GM12878 (cell line): ENCODE data around the gene RANBP3. TPM values are rescaled to one million over a fixed set of nuclear protein-coding genes. Genes with fewer than 3 reads are reported as not detected.

Experiments
- ATAC-seq: fragments of 200-7000 bp; cut with Tn5 transposase; 3 replicates; pipeline ENCODE4 v1.9.1; 2020; ENCODE audit warnings: mild to moderate bottlenecking, moderate library complexity
- BruUV-seq: library from RNA; stranded (reverse); fragments of 400-500 nt; replicated peaks from 2 replicates; lab custom pipeline; 2021; lab: Mats Ljungman, UMichigan
- CTCF ChIA-PET: fragments of 300-600 bp; sonication (Branson Sonifier 250); formaldehyde crosslinking; extraction: SDS; loops from one replicate; lab custom pipeline; 2021; ENCODE audit warnings: inconsistent platforms; lab: Yijun Ruan, JAX
- POLR2A ChIA-PET: fragments of 350-600 bp; formaldehyde crosslinking; extraction: SDS; loops from one replicate; lab custom pipeline; 2021; ENCODE audit warnings: inconsistent platforms; lab: Charles Lee
- RAD21 ChIA-PET: fragments of 300-600 bp; sonication (Branson Sonifier 250); formaldehyde crosslinking; loops from one replicate; lab custom pipeline; 2023; ENCODE audit warnings: antibody characterized with exemption; ENCODE audit not compliant: unreplicated experiment; lab: Charles Lee
- SMC1A ChIA-PET: fragments of 300-600 bp; sonication (Branson Sonifier 250); formaldehyde crosslinking; loops from one replicate; lab custom pipeline; 2023; ENCODE audit not compliant: unreplicated experiment, uncharacterized antibody; lab: Charles Lee
- DNase-seq: peaks from one replicate; pipeline ENCODE4 v3.0.0-alpha.2; 2011; ENCODE audit warnings: low read depth, low spot score
- FAIRE-seq: peaks from 3 replicates; lab custom pipeline; 2011; peaks lifted over from hg19 to GRCh38; lab: Jason Lieb, UNC
- H2AFZ ChIP-seq: 2 replicates; pipeline ENCODE4 v1.6.0; 2011; ENCODE audit warnings: low read depth, low read length, control low read depth; ENCODE audit not compliant: control insufficient read depth
- H3K27ac ChIP-seq: 2 replicates; pipeline ENCODE4 v1.5.1; 2011; ENCODE audit warnings: control low read depth; ENCODE audit not compliant: control insufficient read depth, insufficient read depth
- H3K27me3 ChIP-seq, 2 experiments: replicated peaks in 1 of 2; 2 replicates each; pipeline versions ENCODE4 v1.6.0 to v1.6.1; 2011; ENCODE audit warnings: low read length in 1 of 2; ENCODE audit not compliant: control insufficient read depth in 2 of 2, insufficient read depth in 2 of 2
- H3K36me3 ChIP-seq, 2 experiments: 2 replicates each; pipeline ENCODE4 v1.5.1; 2011; ENCODE audit warnings: low read length in 1 of 2; ENCODE audit not compliant: control insufficient read depth in 2 of 2, insufficient read depth in 2 of 2
- H3K4me1 ChIP-seq: 2 replicates; pipeline ENCODE4 v1.6.1; 2011; ENCODE audit warnings: mild to moderate bottlenecking, low read length, moderate library complexity, mixed read lengths; ENCODE audit not compliant: control insufficient read depth, insufficient read depth
- H3K4me2 ChIP-seq: 2 replicates; pipeline ENCODE4 v1.6.0; 2011; ENCODE audit warnings: control low read depth; ENCODE audit not compliant: control insufficient read depth, insufficient read depth
- H3K4me3 ChIP-seq: fragments of 200-600 bp; sonication (generic); 2 replicates; pipeline ENCODE4 v1.5.1; 2016
- H3K79me2 ChIP-seq: 2 replicates; pipeline ENCODE4 v1.6.0; 2011; ENCODE audit warnings: low read length; ENCODE audit not compliant: control insufficient read depth, insufficient read depth
- H3K9ac ChIP-seq: 2 replicates; pipeline ENCODE4 v1.8.0; 2011; ENCODE audit warnings: low read length, control low read depth, mixed read lengths; ENCODE audit not compliant: control insufficient read depth, insufficient read depth
- H3K9me3 ChIP-seq: replicated peaks from 3 replicates; pipeline ENCODE4 v1.5.1; 2011; ENCODE audit warnings: mild to moderate bottlenecking, low read length; ENCODE audit not compliant: control insufficient read depth, insufficient read depth
- H4K20me1 ChIP-seq: 2 replicates; pipeline ENCODE4 v1.6.0; 2011; ENCODE audit not compliant: control insufficient read depth, insufficient read depth
- ATF7 ChIP-seq: fragments of 450-650 bp; IDR thresholded peaks from 2 replicates; pipeline ENCODE4 v1.6.1; 2016; ENCODE audit warnings: low read depth, mild to moderate bottlenecking
- CEBPB ChIP-seq, 2 experiments: fragments of 150-350 bp in 1 of 2; IDR thresholded peaks; 2 replicates each; pipeline ENCODE4 v1.6.1; 2012 to 2014; ENCODE audit warnings: low read depth in 2 of 2, low read length in 2 of 2, borderline replicate concordance in 1 of 2, inconsistent platforms in 1 of 2
- FOXM1 ChIP-seq: IDR thresholded peaks from 2 replicates; pipeline ENCODE4 v1.6.1; 2012; ENCODE audit warnings: low read depth, mild to moderate bottlenecking, inconsistent platforms, low read length, moderate library complexity
- HSF1 ChIP-seq: fragments of 150-350 bp; IDR thresholded peaks from 2 replicates; pipeline ENCODE4 v1.6.1; 2014; ENCODE audit warnings: mild to moderate bottlenecking, low read depth, low read length
- KAT2A ChIP-seq: conservative IDR thresholded peaks from 2 replicates; pipeline ENCODE4 v1.6.1; 2011; ENCODE audit warnings: low read depth, low read length; ENCODE audit not compliant: control insufficient read depth
- MTA2 ChIP-seq: fragments of 450-650 bp; IDR thresholded peaks from 2 replicates; pipeline ENCODE4 v1.6.1; 2016; ENCODE audit warnings: low read depth, mild to moderate bottlenecking, moderate library complexity
- MTA3 ChIP-seq: IDR thresholded peaks from 2 replicates; pipeline ENCODE4 v1.6.1; 2012; ENCODE audit warnings: low read length, inconsistent platforms, borderline replicate concordance
- NR2C2 ChIP-seq: IDR thresholded peaks from 2 replicates; pipeline ENCODE4 v1.6.1; 2011; ENCODE audit warnings: borderline replicate concordance, low read depth; ENCODE audit not compliant: control insufficient read depth, insufficient read length
- PML ChIP-seq: IDR thresholded peaks from 2 replicates; pipeline ENCODE4 v1.6.1; 2012; ENCODE audit warnings: low read length, inconsistent platforms
- POU2F2 ChIP-seq: IDR thresholded peaks from 3 replicates; pipeline ENCODE4 v1.6.1; 2011; ENCODE audit warnings: low read depth, mild to moderate bottlenecking, low read length, borderline replicate concordance
- SIX5 ChIP-seq: IDR thresholded peaks from 2 replicates; pipeline ENCODE4 v1.6.1; 2011; ENCODE audit warnings: mild to moderate bottlenecking, low read depth, low read length, moderate library complexity; ENCODE audit not compliant: severe bottlenecking
- SMAD1 ChIP-seq: fragments of 450-650 bp; IDR thresholded peaks from 2 replicates; pipeline ENCODE4 v1.6.1; 2018; ENCODE audit warnings: mild to moderate bottlenecking, low read depth; ENCODE audit not compliant: partially characterized antibody
- STAT3 ChIP-seq: IDR thresholded peaks from 2 replicates; pipeline ENCODE4 v1.6.1; 2011; ENCODE audit warnings: low read depth, low read length, improper control_type of control experiment
- TARDBP ChIP-seq: IDR thresholded peaks from 2 replicates; pipeline ENCODE4 v1.6.1; 2016; ENCODE audit warnings: borderline replicate concordance
- ZBED1 ChIP-seq: IDR thresholded peaks from 2 replicates; pipeline ENCODE4 v1.6.1; 2016; ENCODE audit warnings: borderline replicate concordance
- ZBTB40 ChIP-seq: fragments of 450-650 bp; IDR thresholded peaks from 2 replicates; pipeline ENCODE4 v1.6.1; 2016; ENCODE audit warnings: mild to moderate bottlenecking, moderate library complexity, borderline replicate concordance
- ZNF24 ChIP-seq: fragments of 450-650 bp; IDR thresholded peaks from 2 replicates; pipeline ENCODE4 v1.6.1; 2017; ENCODE audit warnings: antibody characterized with exemption, mild to moderate bottlenecking
- WGBS: methylation state at CpG from one replicate; pipeline ENCODE4 v1.1.6; 2016; ENCODE audit warnings: low lambda C conversion rate; ENCODE audit not compliant: insufficient replicate concordance, insufficient coverage; ENCODE audit errors: missing lambda C conversion rate; 5-methylcytosine and 5-hydroxymethylcytosine counted together
- in situ Hi-C: fragments of 300-500 bp; cut with MboI; formaldehyde crosslinking; loops from 9 replicates; pipeline ENCODE4 v1.14.3; 2018; ENCODE audit warnings: mixed read lengths
- intact Hi-C: fragments of 100-400 bp; cut with micrococcal nuclease; formaldehyde crosslinking; loops from one replicate; pipeline ENCODE4 v1.14.2; 2022; ENCODE audit not compliant: unreplicated experiment
- polyA plus RNA-seq, 11 experiments: library from polyadenylated mRNA; depleted of rRNA in 4 of 11; unstranded in 6 of 11; stranded (reverse) in 5 of 11; fragments of >200 nt; fragmentation: Nextera tagmentation in 4 of 11; fragmentation: Illumina TruSeq in 1 of 11; extraction: Ambion mirVana in 4 of 11; extraction: Trizol in 1 of 11; gene quantifications; 1 replicate in 1 of 11; 2 replicates in 10 of 11; pipeline versions ENCODE4 v1.2.1 to v1.2.3, GENCODE V29; 2011 to 2016; ENCODE audit warnings: inconsistent platforms in 2 of 11, missing spikeins in 2 of 11, low read depth in 1 of 11
- total RNA-seq, 4 experiments: library from RNA; depleted of rRNA in 3 of 4; stranded (reverse); fragments of >200 nt in 3 of 4; fragmentation: Illumina TruSeq in 1 of 4; extraction: Trizol in 1 of 4; gene quantifications; 2 replicates each; pipeline versions ENCODE4 v1.2.1 to v1.2.3, GENCODE V29; 2013 to 2021
- TF ChIP-seq, protein P1 (sequence below): IDR thresholded peaks from 2 replicates; pipeline ENCODE4 v1.6.1; 2011; ENCODE audit warnings: mild to moderate bottlenecking, low read depth, low read length, moderate library complexity; ENCODE audit not compliant: insufficient replicate concordance

Gene RANBP3
- total and polyA plus RNA-seq, 10 of the 15 experiments (the other 5 are each of a cell fraction or from before 2014, with no cell fraction given) = 1.1 to 81.6 (median 60.0) TPM

DNA sequence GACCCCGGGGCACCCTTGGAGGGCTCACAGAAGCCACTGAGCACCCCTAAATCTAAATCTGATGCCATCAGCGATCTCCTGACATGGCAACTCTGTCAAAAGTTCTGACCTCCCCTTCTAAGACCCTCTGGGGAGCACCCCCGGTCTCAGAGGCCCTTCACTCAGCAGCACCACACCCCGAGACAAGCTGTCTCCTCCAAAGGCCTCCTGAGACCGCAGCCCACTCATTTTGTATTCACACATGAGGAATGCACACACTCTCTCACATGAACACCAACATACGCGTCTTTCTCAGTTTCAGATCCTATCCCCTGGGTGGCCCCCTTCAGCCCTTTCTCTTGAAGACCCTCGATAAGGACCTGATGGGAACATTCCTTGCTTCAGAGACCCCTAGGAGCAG, 77.0 kb downstream of the RANBP3 start:
- TSS peak; percentile 50 for BruUV-seq
- Histone ChIP-seq H3K27me3 (no peaks in the 10 kb centered on the region), H3K9me3 (no peaks in the 10 kb centered on the region), H3K4me3 (no peak overlapping the region), H3K4me1 (peaks cover 9% of the 10 kb centered on the region), H2AFZ (no peak overlapping the region), H3K36me3 (peaks cover 6 to 8% of the 10 kb centered on the region in 2 experiments; a peak in 3 of 4 replicates), H3K9ac (peak overlapping the region; percentile 2; the same call in 1 of the 2 replicates), H3K27ac (no peak overlapping the region), H3K4me2 (peak overlapping the region; percentile 55; the same call in 1 of the 2 replicates), H3K79me2 (peaks cover 33% of the 10 kb centered on the region), H4K20me1 (peaks cover 4% of the 10 kb centered on the region; the same call in 1 of the 2 replicates)
- in situ Hi-C loops (no loop called here), intact Hi-C loops (no loop called here)
- no peak for DNase-seq
- RAD21 ChIA-PET = no interaction called here
- TF ChIP-seq PML = no peak
- no peak for TF ChIP-seq FOXM1
- TF ChIP-seq TARDBP = no peak
- no peak for TF ChIP-seq MTA3
- no peak for TF ChIP-seq ZNF24
- TF ChIP-seq CEBPB (IDR thresholded peaks at IDR 0.05; ENCODE audit: borderline replicate concordance in 1 of 2, low read depth in 2 of 2, low read length in 2 of 2) = no peak
- no peak for TF ChIP-seq KAT2A
- TF ChIP-seq ATF7 = no peak
- TF ChIP-seq ZBTB40 = no peak
- no peak for TF ChIP-seq MTA2
- TF ChIP-seq, protein P1, sequence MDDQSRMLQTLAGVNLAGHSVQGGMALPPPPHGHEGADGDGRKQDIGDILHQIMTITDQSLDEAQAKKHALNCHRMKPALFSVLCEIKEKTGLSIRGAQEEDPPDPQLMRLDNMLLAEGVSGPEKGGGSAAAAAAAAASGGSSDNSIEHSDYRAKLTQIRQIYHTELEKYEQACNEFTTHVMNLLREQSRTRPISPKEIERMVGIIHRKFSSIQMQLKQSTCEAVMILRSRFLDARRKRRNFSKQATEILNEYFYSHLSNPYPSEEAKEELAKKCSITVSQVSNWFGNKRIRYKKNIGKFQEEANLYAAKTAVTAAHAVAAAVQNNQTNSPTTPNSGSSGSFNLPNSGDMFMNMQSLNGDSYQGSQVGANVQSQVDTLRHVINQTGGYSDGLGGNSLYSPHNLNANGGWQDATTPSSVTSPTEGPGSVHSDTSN = no peak
- no peak for TF ChIP-seq NR2C2
- TF ChIP-seq STAT3 = no peak
- no peak for TF ChIP-seq SMAD1
- TF ChIP-seq POU2F2 = no peak
- no peak for TF ChIP-seq ZBED1
- TF ChIP-seq SIX5 = no peak
- no peak for TF ChIP-seq HSF1
- WGBS = 78% methylated on average over 8 of the region's 8 CpGs
- no peak for ATAC-seq
- SMC1A ChIA-PET = no interaction called here
- CTCF ChIA-PET = interaction anchor here (2.9 kb wide), 1 partner anchor 97 kb away, joined by 11 read pairs; the partner anchor contains the start of gene NRTN
- no peak for FAIRE-seq
- POLR2A ChIA-PET = no interaction called here
